D721Med (cell line): ENCODE measurements around the gene SAFB.

Experiments used
- DNase-seq: peaks from one replicate; pipeline ENCODE4 v3.0.0; 2011; ENCODE audit warnings: low spot score; ENCODE audit not compliant: insufficient read length
- FAIRE-seq: peaks from 2 replicates; lab custom pipeline; 2011; peaks lifted over from hg19 to GRCh38; lab: Jason Lieb, UNC
- TF ChIP-seq, protein P1 (sequence below): IDR thresholded peaks from 2 replicates; pipeline ENCODE4 v1.5.1; 2012; ENCODE audit warnings: mild to moderate bottlenecking, control low read depth; ENCODE audit not compliant: insufficient read depth; ENCODE audit errors: missing control alignments

SAFB gene

DNA sequence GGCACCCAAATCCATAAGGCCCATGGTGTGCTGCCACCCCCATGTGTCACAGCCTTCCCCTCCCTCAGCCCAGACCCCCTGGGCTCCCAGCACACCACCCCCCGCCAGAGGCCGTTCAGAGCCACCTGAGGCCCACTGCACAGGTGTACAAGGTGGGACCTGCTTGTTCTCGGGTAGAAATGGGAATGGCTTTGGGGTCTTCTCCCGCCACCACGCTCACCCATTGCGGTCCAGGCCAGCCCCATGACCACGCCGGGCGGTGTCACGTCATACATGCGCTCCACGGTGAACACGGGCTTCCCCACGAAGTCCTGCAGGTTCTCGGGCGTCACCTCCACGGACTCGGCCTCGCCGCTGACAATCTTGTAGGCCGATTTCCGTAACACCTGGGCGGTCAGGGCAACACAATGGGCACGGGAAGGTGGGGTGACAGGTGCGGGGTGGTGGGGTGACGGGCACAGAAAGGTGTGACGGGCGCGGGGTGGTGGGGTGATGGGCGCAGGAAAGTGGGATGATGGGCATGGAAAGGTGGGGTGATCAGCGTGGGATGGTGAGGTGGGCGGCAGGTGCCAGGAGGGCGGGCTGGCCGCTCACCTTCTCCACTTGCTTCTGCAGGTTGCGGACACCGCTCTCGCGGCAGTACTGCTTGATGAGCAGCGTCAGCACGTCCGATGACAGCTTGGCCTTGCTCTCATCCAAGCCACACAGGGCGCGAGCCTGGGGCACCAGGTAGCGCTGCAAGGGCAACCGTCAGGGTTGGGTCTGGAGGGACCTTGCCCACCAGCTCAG, 71.5 kb downstream of the SAFB start:
- FAIRE-seq (no peak), DNase-seq (no peak)
- TF ChIP-seq, protein P1, sequence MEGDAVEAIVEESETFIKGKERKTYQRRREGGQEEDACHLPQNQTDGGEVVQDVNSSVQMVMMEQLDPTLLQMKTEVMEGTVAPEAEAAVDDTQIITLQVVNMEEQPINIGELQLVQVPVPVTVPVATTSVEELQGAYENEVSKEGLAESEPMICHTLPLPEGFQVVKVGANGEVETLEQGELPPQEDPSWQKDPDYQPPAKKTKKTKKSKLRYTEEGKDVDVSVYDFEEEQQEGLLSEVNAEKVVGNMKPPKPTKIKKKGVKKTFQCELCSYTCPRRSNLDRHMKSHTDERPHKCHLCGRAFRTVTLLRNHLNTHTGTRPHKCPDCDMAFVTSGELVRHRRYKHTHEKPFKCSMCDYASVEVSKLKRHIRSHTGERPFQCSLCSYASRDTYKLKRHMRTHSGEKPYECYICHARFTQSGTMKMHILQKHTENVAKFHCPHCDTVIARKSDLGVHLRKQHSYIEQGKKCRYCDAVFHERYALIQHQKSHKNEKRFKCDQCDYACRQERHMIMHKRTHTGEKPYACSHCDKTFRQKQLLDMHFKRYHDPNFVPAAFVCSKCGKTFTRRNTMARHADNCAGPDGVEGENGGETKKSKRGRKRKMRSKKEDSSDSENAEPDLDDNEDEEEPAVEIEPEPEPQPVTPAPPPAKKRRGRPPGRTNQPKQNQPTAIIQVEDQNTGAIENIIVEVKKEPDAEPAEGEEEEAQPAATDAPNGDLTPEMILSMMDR, result no peak

- TF ChIP-seq, protein P1, result no peak
- DNase-seq, result no peak
- no peak for FAIRE-seq
Observed at GRCh38 chr19:5694956-5695648, 72.2 kb downstream of the SAFB start.

DNA sequence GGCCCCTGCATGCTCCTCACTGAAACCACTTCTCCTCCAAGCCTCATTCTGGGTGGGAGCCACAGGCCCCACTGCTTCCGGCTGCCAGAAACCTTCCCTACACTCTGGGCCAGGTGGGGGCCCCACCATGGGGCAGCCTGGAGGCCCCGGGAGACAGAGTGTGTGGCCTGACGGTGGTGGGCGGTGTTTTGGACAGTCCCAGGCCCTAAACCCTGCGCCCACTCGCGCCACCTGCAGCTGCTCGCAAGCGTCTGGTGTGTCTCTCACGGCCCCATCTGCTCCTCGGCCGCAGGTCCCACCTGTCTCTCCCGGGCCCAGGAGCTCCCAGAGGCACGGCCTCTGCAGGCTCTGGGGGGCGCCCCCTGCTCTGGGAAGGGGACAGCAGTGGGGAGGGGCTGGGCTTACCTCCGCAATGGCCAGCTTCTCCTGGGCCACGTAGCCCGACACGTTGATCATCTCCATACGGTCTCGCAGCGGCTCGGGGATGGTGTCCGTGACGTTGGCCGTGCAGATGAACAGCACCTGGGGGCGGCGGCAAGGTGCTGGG, 72.8 kb downstream of the SAFB start:
- DNase-seq (no peak), FAIRE-seq (no peak)
- TF ChIP-seq, protein P1, result no peak

- TF ChIP-seq, protein P1, result no peak
- DNase-seq (no peak), FAIRE-seq (no peak)
Observed at GRCh38 chr19:5696196-5697021, 73.5 kb downstream of the SAFB start.

DNA sequence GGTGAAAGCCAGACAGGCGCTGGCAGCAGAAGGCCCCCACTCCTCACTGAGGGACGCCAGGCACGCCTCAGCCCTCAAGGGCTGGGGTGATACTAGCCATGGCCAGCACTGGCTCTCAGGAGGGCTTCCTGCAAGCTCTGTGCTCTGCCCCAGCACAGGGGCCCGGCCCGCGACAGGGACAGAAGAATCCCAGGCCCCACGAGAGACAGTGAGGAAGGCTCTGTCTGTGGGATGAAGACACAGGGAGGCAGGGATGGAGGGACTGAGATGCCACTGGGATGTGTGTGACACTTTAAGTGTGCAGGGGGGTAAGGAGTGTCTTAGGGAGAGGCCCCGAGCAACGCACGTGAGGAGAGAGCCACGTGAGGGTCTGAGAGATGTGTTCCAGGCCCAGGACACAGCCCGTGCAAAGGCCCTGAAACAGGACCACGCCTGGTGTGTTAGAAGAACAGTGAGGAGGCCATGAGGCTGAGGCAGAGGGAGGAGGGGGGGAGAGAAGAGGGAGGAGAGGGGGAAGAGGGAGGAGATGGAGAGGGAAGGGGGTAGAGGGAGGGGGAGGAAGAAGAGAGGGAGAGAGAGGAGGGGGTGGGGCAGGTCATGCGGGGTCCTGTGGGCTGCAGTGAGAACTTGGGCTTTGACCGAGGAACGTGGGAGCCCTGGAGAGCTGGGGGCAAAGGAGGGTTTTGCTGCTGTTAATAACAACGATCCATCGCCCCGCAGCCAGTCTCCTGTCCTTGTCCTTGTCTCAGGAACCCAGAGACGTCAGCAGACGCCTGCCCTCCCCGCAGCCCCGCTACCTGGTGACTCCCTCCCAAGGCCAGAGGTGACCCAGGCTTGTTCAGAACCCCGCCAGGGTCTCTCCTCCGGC, 74.4 kb downstream of the SAFB start:
- DNase-seq (no peak), FAIRE-seq (no peak)
- TF ChIP-seq, protein P1, result no peak
